Inflammatory macrophage treated with lipopolysaccharide for 4 hours (primary cell): Measurements from ENCODE around the gene DGAT2.
A peak's percentile ranks its signal among the peaks of the same experiment; 100 is the strongest.

Experiments used
- DNase-seq: peaks from one replicate; pipeline ENCODE4 v3.0.0-alpha.2; 2020

The DGAT2 gene

DNA sequence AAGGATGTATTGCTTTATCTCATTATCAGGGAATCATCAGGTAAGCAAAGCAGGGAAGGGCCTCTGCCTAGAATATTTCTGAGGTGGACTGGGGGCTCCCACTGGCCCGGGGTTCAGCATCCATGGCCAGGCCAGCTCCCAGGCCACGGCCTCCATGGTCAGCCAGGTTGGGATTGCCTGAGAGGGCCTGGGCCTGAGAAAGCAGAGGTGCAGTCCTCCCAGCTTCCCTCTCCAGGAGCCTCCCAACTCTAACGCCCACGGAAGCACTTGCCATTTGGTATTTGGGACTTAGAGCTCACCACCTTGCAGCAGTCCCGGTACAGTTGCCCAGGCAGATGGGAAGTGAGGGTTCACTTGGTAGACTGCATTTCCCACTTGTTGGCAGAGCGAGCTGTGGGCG, 12.7 kb downstream of the DGAT2 start:
- no peak for DNase-seq

DNA sequence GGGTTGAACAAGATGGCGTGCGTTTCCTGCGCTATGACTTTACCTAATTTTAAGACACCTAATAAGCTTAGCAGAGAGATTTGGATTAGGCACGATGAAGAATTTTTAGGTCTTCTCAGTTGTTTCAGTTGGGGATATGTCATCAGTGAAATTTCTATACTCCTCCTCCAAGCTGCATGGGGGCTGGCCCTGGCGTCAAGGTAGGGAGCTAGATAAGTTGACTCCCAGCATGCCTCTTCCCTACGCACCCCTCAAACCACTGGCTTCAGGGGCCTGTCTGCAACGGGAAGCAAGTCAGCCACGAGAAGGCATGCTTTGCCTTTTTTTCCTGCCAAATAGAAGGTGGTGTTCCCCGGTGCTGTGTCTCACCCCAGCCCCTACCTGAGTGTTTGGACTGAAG, 13.3 kb downstream of the DGAT2 start:
- no peak for DNase-seq

DNA sequence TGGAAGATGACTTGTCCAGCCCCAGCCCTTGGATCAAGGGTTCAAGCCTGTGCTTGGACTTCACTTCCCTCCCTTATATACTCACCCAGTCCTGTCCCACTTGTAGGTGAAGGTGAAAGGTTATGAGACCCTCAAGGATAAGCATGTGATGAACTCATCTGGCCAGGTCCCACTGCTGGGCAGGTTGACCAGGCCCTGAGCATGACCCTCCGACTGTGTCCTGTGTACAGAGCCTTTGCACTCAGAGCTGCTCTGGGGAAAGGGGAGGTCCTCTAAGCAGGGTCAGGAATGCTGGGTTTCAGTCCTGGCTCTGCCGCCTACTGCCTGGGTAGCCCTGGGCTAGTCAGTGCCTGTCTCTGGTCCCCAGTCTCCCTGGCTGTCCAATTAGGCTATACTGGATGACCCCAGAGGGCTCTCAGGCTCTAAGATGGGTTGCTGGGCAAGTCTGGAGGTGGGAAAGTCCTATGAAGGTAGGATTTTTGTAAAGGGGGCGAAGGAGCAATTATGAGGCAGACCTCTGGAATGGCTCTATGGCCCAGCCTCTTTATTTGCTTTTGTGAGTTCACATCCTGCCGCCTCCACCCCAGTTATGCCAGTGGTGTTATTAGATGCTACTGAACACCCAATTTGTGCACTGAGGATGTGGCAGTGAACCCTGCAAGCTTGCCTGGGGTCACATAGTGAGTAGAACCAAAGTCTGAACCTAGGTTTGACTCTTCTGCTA, 14.1 kb downstream of the DGAT2 start:
- DNase-seq = no peak

DNA sequence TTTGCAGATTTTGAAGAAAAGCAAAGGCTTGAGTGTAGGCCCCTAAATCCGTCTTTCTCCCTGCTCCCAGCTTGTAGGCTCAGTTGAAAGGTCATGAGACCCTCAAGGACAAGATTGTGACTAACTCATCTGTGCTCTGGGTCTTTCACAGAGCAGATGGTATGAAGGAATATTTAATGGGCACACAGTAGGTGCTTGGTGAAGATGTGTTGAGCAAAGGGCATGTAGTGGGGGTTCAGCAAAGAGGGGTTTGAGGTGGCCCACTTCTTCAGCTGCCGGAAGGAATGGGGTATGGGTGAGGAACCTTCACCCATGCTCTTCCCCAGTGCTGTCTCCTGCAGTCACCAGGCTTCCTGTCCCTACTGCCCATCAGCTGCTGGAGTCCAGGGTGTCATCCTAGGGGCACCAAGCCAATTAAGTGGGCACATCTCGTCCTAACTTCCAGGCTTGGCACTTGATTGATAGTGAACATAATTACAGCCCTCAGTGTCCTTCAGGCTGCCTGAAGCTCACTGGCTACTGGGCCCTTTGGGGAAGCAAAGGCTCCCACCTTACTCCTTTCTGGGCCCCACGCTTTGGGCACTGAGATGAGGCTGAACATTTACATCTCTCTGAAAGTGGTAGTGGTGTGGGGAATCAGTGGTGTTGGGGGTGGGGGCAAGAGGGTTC, 15.0 kb downstream of the DGAT2 start:
- DNase-seq = no peak

DNA sequence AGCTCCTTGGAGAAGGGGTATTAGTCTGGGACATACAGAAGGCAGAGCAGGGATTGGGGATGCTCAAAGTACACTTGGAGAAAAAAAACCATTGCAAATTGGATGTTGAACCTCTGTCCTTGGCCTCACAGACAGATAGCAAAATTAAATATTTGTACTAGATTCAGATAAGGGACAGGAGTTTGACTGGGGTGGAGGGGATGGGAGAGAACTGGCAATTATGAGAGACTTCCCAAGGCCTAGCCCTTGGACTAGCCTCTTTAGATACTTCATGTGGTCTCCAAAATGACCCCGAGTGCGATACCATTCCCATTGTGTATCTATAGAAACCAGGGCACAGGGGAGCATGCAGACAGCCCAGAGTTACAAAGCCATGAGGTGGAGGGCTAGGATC, 15.5 kb downstream of the DGAT2 start:
- DNase-seq = no peak

DNA sequence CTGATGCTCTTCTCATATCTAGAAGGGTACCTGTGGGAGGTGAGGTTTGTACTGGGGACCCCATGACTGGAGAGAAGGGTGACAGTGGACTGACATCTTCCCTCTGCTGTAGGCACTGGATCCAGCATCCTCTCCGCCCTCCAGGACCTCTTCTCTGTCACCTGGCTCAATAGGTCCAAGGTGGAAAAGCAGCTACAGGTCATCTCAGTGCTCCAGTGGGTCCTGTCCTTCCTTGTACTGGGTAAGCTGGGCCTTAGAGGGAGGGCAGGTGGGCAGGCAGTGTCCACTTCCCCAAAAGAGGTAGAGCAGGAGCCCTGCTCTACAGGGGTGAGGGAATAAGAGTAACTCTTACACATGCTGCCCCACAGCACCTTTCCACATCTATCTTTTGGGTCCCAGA, 15.9 kb downstream of the DGAT2 start:
- no peak for DNase-seq

DNA sequence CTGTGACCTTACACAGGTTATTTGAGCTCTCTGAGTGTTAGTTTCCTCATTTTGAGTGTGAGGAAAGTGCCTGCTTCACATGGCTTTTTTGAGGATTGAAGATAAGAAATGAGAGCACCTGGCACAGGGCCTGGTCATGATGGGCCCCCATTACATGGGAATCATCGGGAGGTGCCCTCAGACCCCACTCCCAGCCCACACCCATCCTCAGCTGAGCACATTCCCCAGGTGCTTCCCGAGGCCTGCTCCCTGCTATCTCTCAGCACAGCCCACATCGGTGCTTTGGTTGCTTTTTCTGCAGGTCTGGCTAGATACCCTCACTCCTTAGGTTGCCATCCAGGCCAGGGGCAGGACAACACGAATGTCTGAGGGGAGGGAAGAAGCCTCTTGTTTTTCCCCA, 16.6 kb downstream of the DGAT2 start:
- DNase-seq = no peak

DNA sequence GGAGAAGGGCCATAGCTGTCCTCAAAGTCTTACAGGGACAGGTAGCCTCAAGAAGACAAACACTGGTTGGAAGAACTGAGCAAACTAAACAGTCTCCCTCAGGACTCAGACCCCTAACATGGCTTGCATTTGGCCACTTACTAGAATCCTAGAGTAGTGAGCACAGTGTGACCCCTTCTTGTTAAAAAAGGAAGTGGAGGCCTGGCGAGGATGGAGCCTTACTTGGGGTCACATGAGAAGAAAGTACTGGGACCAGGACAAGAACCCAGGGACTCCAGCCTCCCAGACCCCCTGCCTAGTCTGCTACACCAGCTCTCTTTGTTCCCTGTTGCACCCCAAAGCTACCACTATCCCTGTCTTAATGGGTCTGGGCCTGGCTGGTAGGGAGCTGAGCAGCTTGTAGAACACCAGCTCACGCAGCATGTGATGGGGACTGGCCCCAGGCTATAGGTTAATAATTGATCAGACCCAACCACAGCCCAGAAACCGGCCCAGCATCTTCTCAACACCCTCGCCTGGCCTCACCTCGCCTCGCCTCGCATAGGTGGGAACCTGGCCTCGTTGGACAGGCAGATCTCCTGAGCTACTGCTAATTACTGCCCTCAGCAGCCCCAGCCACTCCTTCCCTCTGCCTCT, 17.6 kb downstream of the DGAT2 start:
- DNase-seq = no peak

DNA sequence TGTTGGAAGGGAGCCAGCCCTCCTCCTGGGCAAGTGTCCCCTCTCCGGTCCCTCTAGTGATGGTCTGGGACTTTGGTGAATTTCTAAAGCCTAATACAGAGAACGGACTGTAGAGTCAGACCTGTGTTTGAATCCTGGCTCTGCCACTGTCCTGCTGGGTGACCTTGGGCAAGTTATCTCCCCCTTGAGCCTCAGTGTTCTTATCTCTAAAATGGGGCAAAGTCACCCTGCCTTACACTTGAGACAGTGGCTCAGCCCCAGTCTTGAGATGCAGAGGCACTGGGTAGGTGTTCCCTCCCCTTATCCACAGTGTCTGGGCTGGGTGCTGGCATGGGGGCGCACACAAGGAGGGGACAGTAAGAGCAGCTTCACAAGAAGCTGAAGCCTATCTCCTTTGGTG, 20.9 kb downstream of the DGAT2 start:
- DNase-seq = no peak

DNA sequence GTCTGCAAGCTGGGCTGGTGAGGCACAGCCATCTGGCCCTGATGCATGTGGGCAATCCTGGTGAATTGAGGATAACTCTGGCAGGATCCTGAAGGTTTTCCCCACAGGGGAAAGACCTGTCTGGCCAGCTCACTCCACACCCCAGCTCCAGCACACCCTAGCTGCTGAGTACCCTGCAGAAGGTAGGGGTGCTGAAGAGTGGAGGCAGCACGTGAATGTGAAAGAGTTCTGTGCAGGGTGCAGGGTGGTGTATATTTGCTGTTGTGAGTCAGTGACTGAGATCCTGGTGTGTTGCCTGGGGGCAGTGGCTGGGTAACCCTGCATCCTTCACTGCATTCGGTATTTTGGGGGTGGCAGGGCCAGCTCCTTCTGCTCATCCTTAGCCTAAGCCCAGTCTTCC, 22.4 kb downstream of the DGAT2 start:
- no peak for DNase-seq

DNA sequence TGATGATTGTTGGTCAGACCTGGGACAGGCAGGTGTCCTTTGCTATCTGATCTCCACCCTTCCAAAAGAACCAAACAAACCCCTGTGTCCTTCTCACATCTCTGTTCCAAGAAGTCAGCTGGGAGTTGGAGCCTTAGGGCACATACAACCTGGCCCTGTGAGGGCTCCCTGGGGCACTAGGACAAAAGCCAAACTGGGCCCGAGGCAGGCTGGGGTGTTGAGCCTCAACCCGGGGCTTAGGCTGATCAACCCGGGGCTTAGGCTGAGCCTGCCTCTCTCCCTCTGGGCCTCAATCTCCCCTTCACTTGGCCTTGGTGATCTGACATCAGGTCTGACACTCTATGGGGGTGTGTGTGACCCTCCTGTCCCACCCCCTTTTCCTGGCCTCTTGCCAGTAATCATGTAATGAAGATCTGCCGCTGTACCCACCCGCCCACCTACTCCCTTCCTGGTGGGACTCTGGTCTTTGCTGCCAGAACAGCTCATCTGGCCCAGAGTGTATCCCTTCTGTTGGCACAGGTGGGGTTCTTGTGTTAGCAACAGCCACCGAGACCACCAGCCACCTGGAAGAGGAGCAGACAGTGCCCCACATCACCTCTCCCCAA, 23.7 kb downstream of the DGAT2 start:
- DNase-seq = no peak

DNA sequence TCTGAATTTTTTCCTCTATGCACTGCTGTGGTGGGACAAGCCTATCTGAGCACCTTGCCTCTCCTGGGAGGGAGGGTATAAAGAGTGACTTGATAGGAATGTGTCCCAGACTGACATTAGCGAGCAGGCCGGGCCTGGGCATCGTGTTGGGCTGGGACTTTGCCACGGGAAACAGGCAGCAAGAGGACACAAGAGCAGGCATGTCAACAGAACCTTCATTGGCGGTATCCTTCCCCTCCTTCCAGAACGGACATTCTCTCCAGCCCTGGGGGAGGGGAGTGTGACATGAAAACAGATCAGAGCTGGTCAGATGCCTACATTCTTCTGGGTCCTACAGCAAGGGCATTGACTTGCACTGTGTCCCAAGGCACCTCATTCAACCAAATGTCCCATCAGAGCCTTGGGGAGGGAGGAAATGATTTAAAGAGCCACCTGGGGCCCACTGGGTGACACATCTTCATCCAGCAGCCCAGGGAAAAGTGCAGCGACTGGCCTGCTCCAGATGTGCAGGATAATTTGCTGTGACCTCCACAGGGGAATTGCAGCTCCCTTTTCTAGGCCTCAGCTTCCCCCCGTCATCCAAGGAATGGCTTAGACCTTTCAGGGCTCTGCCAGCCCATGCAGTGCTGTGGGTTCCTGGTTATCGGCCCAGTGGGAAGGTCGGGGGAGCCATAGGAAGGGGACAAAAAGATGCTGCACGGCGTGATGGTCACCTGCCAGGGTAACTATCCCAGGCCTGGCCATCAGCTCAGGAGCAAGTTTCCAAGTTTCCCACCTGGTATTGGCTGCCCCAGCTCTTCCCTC, 24.6 kb downstream of the DGAT2 start:
- DNase-seq = no peak

DNA sequence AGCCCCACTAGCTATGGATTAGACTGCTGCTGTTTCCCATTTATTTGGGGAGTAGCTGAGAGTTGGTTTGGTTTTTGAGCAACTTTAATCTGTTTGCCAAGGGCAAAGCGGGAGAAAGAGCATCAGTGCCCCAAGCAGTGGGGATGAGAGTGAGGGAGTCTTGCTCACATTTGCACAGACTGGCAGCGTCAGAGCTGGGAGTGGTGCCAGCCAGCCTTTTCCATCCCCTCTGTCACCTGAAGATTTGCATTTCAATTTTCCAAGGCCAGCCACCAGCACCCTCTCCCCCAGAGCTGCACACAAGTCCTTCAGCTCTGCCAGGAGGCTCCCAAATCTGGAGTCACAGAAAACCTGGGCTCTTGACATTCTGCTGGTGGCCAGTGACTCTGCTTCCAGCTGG, 25.4 kb downstream of the DGAT2 start:
- DNase-seq = no peak

DNA sequence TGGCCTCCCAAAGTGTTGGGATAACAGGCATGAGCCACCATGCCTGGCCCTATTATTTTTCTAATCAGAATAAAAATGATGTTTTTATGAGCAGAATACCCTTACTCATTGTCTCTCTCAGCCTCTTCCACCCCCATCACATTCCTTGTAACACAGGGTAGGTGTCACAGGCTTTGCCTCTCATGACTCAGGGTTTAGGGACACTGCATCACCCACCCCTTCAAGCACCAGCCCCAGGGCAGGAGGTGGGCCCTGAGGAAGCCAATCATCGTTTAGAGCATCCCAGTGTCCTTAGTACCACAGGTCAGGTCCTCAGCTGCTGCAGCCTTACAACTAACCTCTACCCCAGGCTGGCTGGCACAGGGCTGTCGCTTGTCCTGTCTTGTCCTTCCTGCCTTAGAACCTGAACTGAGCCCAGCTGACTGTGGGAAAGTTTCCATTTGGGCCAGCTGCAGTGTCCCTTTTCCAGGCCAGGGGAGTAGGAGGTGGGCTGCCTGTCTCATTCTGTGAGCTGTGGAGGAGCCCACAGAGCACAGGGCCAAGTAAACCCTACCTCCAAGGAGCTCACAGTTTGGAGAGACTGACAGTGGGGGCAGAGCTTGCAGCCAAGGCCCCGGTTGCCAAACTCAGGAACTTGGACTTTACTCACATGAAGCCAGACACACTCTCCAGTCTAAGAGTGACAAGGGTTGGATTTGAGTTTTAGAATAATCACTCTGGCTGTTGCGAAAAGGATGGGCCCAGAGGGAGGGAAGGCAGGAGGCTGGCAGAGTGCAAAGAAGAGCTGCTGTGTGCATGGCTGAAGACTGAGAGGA, 26.9 kb downstream of the DGAT2 start:
- no peak for DNase-seq

DNA sequence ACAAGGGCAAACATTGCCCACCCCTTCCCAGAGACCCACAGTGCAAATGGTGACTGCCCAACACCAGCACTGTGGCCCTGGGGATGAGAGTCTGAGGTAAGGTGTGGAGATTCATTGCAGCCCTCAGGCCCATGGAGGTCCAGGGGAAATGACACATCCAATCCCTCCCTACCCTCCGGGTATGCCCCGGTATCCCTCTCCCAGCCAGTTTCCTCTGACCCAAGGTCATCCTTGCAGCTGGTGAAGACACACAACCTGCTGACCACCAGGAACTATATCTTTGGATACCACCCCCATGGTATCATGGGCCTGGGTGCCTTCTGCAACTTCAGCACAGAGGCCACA, 27.5 kb downstream of the DGAT2 start:
- DNase-seq = no peak

DNA sequence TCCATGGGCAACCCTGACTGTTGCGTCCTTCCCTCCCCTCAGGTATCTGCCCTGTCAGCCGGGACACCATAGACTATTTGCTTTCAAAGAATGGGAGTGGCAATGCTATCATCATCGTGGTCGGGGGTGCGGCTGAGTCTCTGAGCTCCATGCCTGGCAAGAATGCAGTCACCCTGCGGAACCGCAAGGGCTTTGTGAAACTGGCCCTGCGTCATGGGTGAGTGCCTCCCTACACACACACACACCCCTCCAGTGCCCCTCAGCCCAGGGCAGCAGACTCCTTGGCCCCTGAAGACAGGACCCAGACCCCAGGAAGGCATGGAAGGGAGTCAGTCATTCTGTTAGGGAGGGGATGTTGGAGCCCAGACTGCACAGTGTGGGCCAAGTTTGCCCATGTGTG, 28.5 kb downstream of the DGAT2 start:
- no peak for DNase-seq

DNA sequence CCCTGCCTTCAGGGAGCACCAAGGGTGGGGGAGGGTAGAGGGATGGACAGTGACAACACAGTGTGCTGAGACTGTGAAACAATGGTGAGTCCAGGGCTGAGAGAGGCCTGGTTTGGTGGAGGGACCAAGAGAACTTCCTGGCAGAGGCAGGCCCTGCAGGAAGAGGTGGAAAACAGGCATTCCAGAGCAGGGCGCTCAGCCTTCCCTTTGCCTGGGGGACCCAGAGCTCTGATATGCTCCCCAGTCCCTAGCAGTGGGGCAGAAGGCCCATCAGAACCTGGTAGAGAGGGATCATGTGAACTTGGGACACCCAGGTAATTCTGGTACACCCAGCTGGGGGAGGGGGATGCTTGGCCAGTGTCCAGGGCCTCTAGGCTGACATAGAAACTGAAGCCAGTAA, 29.2 kb downstream of the DGAT2 start:
- DNase-seq = no peak

DNA sequence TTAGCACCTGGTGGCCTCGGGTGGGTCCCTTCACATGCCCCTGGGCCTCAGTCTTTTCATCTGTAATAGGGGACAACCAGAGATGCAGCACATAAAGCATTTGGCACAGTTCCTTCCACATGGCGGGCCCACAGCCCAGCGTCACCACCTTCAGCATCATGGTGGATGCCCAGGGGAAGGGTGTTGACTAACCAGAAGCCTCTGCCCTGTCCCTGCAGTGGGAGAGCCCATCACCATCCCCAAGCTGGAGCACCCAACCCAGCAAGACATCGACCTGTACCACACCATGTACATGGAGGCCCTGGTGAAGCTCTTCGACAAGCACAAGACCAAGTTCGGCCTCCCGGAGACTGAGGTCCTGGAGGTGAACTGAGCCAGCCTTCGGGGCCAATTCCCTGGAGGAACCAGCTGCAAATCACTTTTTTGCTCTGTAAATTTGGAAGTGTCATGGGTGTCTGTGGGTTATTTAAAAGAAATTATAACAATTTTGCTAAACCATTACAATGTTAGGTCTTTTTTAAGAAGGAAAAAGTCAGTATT, 31.6 kb downstream of the DGAT2 start:
- no peak for DNase-seq

DNA sequence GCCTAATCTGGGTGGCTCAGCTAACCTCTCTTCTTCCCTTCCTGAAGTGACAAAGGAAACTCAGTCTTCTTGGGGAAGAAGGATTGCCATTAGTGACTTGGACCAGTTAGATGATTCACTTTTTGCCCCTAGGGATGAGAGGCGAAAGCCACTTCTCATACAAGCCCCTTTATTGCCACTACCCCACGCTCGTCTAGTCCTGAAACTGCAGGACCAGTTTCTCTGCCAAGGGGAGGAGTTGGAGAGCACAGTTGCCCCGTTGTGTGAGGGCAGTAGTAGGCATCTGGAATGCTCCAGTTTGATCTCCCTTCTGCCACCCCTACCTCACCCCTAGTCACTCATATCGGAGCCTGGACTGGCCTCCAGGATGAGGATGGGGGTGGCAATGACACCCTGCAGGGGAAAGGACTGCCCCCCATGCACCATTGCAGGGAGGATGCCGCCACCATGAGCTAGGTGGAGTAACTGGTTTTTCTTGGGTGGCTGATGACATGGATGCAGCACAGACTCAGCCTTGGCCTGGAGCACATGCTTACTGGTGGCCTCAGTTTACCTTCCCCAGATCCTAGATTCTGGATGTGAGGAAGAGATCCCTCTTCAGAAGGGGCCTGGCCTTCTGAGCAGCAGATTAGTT, 32.3 kb downstream of the DGAT2 start:
- no peak for DNase-seq

DNA sequence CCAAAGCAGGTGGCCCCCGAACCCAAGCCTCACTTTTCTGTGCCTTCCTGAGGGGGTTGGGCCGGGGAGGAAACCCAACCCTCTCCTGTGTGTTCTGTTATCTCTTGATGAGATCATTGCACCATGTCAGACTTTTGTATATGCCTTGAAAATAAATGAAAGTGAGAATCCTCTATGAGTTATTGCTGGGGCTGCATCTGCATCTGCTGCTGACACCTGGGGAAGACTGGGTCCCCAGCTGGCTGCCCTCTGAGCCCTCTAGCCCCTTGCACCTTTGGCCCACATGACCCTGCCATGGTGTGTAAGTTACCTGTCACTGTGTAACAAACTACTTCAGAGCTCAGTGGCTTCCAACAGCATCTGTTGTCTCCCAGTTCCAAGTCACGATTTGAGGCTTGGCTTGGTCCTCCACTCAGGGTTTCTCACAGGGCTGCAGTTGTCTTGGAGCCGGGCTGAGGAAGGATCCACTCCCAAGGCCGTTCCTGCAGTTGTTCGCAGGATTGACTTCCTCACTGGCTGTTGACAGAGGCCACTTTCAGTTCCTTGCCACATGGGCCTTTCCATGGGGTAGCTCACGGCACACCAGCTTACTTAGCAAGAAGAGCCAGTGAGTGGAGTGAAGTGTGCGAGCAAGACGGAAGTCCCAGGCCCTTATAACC, 32.9 kb downstream of the DGAT2 start:
- DNase-seq = peak; percentile 88
